Activated T-helper 2 cell treated with anti-CD3 and anti-CD28 coated beads, Interferon-gamma antibody, Interleukin-2, Interleukin-4, amounts not matched to agents 10 μg/mL and 5 μg/mL and 100 μg/mL, durations not matched to agents 14 hours and 24 hours and 36 hours (primary cell): ENCODE data around the gene ARMS2. TPM values are rescaled to one million over a fixed set of nuclear protein-coding genes. Genes with fewer than 3 reads are reported as not detected.

Experiments
- DNase-seq: peaks from one replicate; pipeline ENCODE4 v3.0.0; 2021; ENCODE audit warnings: low spot score
- H3K27ac Mint-ChIP-seq: one replicate; pipeline ENCODE4 v1.8.0; 2021; ENCODE audit warnings: mixed read lengths
- H3K27me3 Mint-ChIP-seq: one replicate; pipeline ENCODE4 v1.8.0; 2021; ENCODE audit warnings: low read depth, mixed read lengths
- H3K36me3 Mint-ChIP-seq: one replicate; pipeline ENCODE4 v1.8.0; 2021; ENCODE audit warnings: low read depth, mixed read lengths
- H3K4me1 Mint-ChIP-seq: one replicate; pipeline ENCODE4 v1.8.0; 2021; ENCODE audit warnings: low read depth, mixed read lengths
- H3K4me3 Mint-ChIP-seq: one replicate; pipeline ENCODE4 v1.8.0; 2021; ENCODE audit warnings: low read depth, mild to moderate bottlenecking, moderate library complexity, mixed read lengths
- H3K9me3 Mint-ChIP-seq: one replicate; pipeline ENCODE4 v1.8.0; 2021; ENCODE audit warnings: mixed read lengths
- intact Hi-C: fragments of 100-400 bp; cut with micrococcal nuclease; formaldehyde crosslinking; loops from one replicate; pipeline ENCODE4 v1.15.1; 2023
- total RNA-seq: library from RNA; stranded (reverse); gene quantifications from 2 replicates; pipeline ENCODE4 v1.2.3, GENCODE V29; 2022

Gene ARMS2
- total RNA-seq, 1 donor from 2014 or later: not detected

GRCh38 chr10:122459561-122460273 is 5.3 kb downstream of the ARMS2 start:
- intact Hi-C loops: no loop called here
- DNase-seq: no peak
- Mint-ChIP-seq H3K9me3 (no peaks in the 10 kb centered on the region), H3K27me3 (peaks cover 67% of the 10 kb centered on the region), H3K4me1 (peaks cover 4% of the 10 kb centered on the region), H3K27ac (no peak overlapping the region), H3K36me3 (no peaks in the 10 kb centered on the region), H3K4me3 (no peak overlapping the region)

GRCh38 chr10:122460891-122461293 is 6.4 kb downstream of the ARMS2 start:
- H3K36me3 Mint-ChIP-seq: no peaks in the 10 kb centered on the region
- no peak for DNase-seq
- H3K4me1 Mint-ChIP-seq: peaks cover 4% of the 10 kb centered on the region
- no peak overlapping the region for H3K27ac Mint-ChIP-seq
- no peaks in the 10 kb centered on the region for H3K9me3 Mint-ChIP-seq
- H3K4me3 Mint-ChIP-seq: no peak overlapping the region
- intact Hi-C loops: no loop called here
- peaks cover 73% of the 10 kb centered on the region for H3K27me3 Mint-ChIP-seq

- intact Hi-C loops: no loop called here
- H3K4me1 Mint-ChIP-seq: peaks cover 4% of the 10 kb centered on the region
- H3K27ac Mint-ChIP-seq: no peak within 1 kb of the TSS
- H3K9me3 Mint-ChIP-seq: no peaks in the 10 kb centered on the region
- H3K27me3 Mint-ChIP-seq: peaks cover 76% of the 10 kb centered on the region
- H3K36me3 Mint-ChIP-seq: no peaks in the 10 kb centered on the region
- DNase-seq: no peak
- no peak within 1 kb of the TSS for H3K4me3 Mint-ChIP-seq
These were observed 6.9 kb downstream of the ARMS2 start, which contains the start of gene HTRA1 for GRCh38 chr10:122461367-122461728. TSS of gene HTRA1 (plus strand) at chr10:122461553. CDS start at chr10:122461653, 100 bp downstream.

- DNase-seq: no peak
- peaks cover 4% of the 10 kb centered on the region for H3K4me1 Mint-ChIP-seq
- H3K4me3 Mint-ChIP-seq: no peak overlapping the region
- H3K36me3 Mint-ChIP-seq: no peaks in the 10 kb centered on the region
- no peak overlapping the region for H3K27ac Mint-ChIP-seq
- no peaks in the 10 kb centered on the region for H3K9me3 Mint-ChIP-seq
- intact Hi-C loops: no loop called here
- peaks cover 72% of the 10 kb centered on the region for H3K27me3 Mint-ChIP-seq
These were observed 7.5 kb downstream of the ARMS2 start for GRCh38 chr10:122461729-122462532.

GRCh38 chr10:122462533-122463465 is 8.3 kb downstream of the ARMS2 start:
- peaks cover 65% of the 10 kb centered on the region for H3K27me3 Mint-ChIP-seq
- no peak for DNase-seq
- H3K36me3 Mint-ChIP-seq: no peaks in the 10 kb centered on the region
- peaks cover 4% of the 10 kb centered on the region for H3K4me1 Mint-ChIP-seq
- H3K9me3 Mint-ChIP-seq: no peaks in the 10 kb centered on the region
- peak overlapping the region; percentile 71 for H3K4me3 Mint-ChIP-seq
- intact Hi-C loops: no loop called here
- H3K27ac Mint-ChIP-seq: no peak overlapping the region

GRCh38 chr10:122463466-122464249 is 9.2 kb downstream of the ARMS2 start:
- H3K9me3 Mint-ChIP-seq: no peaks in the 10 kb centered on the region
- DNase-seq: no peak
- peaks cover 4% of the 10 kb centered on the region for H3K4me1 Mint-ChIP-seq
- no peak overlapping the region for H3K27ac Mint-ChIP-seq
- peaks cover 59% of the 10 kb centered on the region for H3K27me3 Mint-ChIP-seq
- H3K36me3 Mint-ChIP-seq: no peaks in the 10 kb centered on the region
- no peak overlapping the region for H3K4me3 Mint-ChIP-seq
- intact Hi-C loops: no loop called here

GRCh38 chr10:122464250-122464510 is 9.7 kb downstream of the ARMS2 start:
- Mint-ChIP-seq H3K27ac (no peak overlapping the region), H3K4me3 (no peak overlapping the region), H3K36me3 (no peaks in the 10 kb centered on the region), H3K9me3 (no peaks in the 10 kb centered on the region), H3K27me3 (peaks cover 54% of the 10 kb centered on the region), H3K4me1 (peaks cover 4% of the 10 kb centered on the region)
- intact Hi-C loops: no loop called here
- DNase-seq: no peak

- intact Hi-C loops: no loop called here
- Mint-ChIP-seq H3K9me3 (no peaks in the 10 kb centered on the region), H3K4me3 (no peak overlapping the region), H3K27ac (no peak overlapping the region), H3K4me1 (peaks cover 4% of the 10 kb centered on the region), H3K36me3 (no peaks in the 10 kb centered on the region), H3K27me3 (peaks cover 50% of the 10 kb centered on the region)
- DNase-seq: no peak
These were observed 10.1 kb downstream of the ARMS2 start for GRCh38 chr10:122464586-122464985.

GRCh38 chr10:122465401-122466040 is 11.1 kb downstream of the ARMS2 start:
- Mint-ChIP-seq H3K4me3 (no peak overlapping the region), H3K4me1 (peaks cover 4% of the 10 kb centered on the region), H3K36me3 (no peaks in the 10 kb centered on the region), H3K27ac (no peak overlapping the region), H3K27me3 (peaks cover 48% of the 10 kb centered on the region), H3K9me3 (no peaks in the 10 kb centered on the region)
- intact Hi-C loops: no loop called here
- DNase-seq: no peak

GRCh38 chr10:122466951-122467381 is 12.5 kb downstream of the ARMS2 start:
- no peak overlapping the region for H3K27ac Mint-ChIP-seq
- intact Hi-C loops: no loop called here
- no peak overlapping the region for H3K4me3 Mint-ChIP-seq
- DNase-seq: no peak
- no peaks in the 10 kb centered on the region for H3K9me3 Mint-ChIP-seq
- H3K36me3 Mint-ChIP-seq: no peaks in the 10 kb centered on the region
- H3K4me1 Mint-ChIP-seq: peaks cover 4% of the 10 kb centered on the region
- peaks cover 53% of the 10 kb centered on the region for H3K27me3 Mint-ChIP-seq

GRCh38 chr10:122467701-122468100 is 13.2 kb downstream of the ARMS2 start:
- Mint-ChIP-seq H3K27me3 (peaks cover 49% of the 10 kb centered on the region), H3K4me3 (no peak overlapping the region), H3K9me3 (no peaks in the 10 kb centered on the region), H3K27ac (no peak overlapping the region), H3K36me3 (no peaks in the 10 kb centered on the region), H3K4me1 (peaks cover 3% of the 10 kb centered on the region)
- DNase-seq: no peak
- intact Hi-C loops: no loop called here
